Measurements from ENCODE around the gene LBHD2.

LBHD2 gene

DNA sequence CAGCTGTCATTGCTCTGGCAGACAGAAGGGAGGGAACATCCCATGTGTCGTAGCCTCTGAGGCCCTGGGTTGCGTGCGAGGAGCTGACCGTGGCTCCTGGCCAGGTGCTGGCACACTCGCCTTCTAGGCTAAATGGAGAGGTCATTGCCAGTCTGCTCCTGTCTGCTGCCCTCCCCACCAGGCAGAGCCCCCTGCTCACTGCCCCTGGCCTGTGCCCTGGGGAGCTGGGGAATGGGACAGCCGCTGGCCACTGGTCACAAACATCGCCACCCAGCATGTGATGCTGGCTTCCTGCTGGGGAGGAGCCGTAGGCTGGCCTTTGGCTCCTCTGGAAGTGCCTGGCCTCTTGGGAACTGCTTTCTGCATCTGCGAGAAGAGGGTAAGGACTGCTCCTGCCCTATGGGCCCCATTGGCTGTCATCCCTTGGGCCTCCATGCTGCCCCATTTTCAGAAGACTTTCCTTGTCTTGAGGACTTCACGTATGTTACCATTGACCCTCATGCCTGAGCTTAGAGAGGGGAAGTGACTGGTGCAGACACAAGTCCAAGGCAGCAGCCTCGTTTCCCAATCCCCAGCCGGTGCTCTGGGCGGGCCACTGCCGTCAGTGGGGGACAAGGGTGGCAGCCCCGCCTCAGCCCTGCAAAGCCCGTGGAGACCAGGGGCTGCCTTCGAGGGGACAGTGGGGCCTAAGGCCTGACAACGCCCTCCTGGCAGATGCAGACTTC is 37.3 kb downstream of the LBHD2 start:
- no peak for DNase-seq (ENCODE audit: low read depth)

- no peak for DNase-seq (ENCODE audit: low read depth)
Observed at GRCh38 chr14:103121846-103122584, 38.0 kb downstream of the LBHD2 start.

GRCh38 chr14:103122585-103122946 is 38.6 kb downstream of the LBHD2 start:
- no peak for DNase-seq (ENCODE audit: low read depth)

GRCh38 chr14:103122947-103123633 is 39.1 kb downstream of the LBHD2 start, which contains the start of gene TNFAIP2:
TSS of gene TNFAIP2 (plus strand) at chr14:103123461. CDS start at chr14:103126458, 2,997 bp downstream.
- no peak for DNase-seq (ENCODE audit: low read depth)

DNA sequence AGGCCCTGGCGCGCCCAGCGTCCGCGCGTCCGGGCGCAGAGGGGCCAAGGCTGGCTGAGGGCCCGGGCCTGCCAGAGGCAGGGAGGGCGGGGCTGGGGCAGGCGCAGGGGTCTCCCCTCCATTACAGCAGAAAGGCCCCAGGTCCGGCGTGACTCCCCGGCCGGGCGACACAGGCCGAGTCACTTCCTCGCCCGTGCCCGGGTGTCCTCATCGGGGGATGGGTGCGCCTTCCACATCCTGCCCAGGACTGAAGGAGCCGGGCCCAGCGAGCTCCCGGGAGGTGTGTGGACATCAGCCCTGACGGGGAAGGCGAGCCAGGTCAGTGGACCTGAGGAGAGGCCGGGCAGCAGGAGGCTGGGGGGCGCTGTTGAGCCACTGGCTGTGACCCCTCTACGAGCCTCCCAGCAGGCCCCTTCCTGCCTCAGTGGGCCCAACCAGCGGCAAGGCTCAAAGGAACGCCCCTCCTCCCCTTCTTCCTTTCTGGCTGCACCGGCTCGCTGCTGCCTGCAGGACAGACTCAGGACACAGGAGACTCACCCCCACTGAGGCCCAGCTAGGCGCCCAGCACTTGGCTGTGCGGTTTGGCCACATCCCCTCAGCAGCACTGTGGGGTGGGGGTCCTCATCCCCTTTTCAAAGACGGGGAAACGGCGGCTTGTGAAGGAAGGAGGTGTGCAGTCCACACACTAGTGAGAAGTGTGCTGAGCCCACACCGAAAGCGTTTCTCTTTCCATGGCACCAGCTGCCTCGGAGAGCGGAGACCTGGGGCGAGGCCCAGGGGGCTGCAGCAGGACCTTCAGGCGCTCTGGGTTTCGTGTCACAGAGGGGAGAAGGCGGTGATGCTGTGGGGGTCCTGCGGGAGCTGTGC is 39.9 kb downstream of the LBHD2 start:
- no peak for DNase-seq (ENCODE audit: low read depth)

DNA sequence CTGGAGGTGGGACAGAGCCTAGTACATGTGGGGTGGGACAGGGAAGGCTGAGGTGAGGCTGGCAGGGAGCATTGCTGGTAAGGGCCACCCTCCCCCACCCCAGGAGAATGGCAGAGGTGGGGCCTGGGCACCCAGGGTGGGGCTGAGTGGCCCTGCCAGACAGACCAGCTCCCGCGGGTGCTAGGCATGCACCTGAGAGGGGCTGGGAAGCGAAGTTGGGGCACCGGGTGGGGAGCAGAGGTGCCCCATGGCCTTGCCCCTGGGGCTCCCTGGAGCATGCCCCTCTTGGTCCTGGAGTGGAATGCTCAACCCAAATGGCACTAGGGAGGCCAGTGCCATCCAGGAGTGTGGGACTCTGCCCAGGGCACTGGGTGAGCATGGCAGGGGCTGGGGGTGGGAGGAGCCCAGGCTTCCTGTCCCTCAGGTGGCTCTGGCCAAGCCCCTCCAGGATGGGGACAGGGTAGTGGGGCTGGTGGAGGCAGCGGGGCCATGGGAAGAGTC is 40.5 kb downstream of the LBHD2 start:
- no peak for DNase-seq (ENCODE audit: low read depth)

- no peak for DNase-seq (ENCODE audit: low read depth)
Observed at GRCh38 chr14:103125098-103126070, 41.4 kb downstream of the LBHD2 start.

DNA sequence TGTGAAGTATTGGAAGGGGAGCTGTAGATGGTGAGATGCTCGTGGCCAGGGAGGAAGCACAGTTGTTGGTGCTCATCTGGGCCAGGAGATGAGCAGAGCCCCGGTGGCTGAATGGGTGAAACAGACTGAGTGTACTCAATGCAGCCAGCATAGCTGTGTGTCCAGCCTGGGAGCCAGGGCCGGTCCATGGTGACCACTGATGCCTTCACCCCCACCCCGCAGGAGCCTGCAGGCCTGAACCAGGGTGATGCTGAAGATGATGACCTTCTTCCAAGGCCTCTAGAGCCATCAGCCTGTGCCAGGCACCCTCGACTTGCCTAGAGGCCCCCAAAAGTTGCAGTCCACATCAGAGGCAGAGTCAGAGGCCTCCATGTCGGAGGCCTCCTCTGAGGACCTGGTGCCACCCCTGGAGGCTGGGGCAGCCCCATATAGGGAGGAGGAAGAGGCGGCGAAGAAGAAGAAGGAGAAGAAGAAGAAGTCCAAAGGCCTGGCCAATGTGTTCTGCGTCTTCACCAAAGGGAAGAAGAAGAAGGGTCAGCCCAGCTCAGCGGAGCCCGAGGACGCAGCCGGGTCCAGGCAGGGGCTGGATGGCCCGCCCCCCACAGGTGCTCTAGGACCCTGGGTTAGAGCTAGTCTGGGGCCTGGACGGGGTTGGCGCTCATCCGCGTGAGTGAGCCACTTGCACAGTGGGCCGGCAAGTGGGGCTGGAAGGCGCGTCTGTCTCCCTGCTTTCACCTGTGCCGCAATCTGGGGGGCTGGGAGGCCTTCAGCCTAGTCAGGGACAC is 42.3 kb downstream of the LBHD2 start:
- no peak for DNase-seq (ENCODE audit: low read depth)

- DNase-seq (ENCODE audit: low read depth): no peak
Observed at GRCh38 chr14:103126873-103127304, 42.9 kb downstream of the LBHD2 start.

DNA sequence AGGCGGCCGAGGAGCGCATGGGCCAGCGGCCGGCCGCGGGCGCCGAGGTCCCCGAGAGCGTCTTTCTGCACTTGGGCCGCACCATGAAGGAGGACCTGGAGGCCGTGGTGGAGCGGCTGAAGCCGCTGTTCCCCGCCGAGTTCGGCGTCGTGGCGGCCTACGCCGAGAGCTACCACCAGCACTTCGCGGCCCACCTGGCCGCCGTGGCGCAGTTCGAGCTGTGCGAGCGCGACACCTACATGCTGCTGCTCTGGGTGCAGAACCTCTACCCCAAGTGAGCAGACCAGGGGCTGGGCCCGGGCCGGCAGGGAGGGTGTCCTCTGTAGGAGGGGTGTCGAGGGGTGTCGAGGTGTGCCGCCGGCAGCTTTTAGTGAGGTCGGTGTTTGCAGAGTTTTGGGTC is 43.3 kb downstream of the LBHD2 start:
- no peak for DNase-seq (ENCODE audit: low read depth)

GRCh38 chr14:103127861-103128598 is 44.0 kb downstream of the LBHD2 start:
- no peak for DNase-seq (ENCODE audit: low read depth)

DNA sequence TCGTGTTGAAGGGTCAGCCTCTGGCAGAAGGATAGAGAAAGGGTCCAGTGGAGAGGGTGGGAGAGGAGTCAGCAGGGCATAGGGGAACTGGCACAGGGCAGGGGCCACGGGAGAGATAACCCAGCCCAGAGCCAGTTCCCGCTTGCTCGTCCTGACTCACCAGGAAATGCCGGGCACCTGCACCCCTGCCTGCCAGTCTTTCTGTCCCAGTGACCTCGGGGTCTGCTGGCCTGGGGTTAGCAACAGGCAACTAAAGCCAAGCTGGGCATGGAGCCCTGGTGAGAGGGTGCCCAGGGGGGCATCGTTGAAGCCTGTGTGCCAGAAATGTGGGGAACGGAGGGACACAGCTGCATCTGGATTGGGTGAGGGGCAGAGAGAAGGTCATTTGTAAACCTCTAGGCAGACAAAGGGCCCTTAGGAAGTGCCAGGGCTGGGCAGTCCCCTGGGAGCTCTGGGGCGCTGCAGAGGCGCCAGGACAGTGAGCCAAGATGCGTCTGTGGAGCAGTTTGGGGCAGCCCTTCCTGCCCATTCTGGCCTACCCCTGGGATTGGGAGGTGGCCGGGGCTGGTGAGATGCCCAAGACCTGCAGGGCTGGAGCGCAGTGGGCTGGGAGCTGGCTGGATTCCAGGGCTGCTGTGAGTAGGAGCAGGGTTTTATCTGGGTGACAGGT is 44.8 kb downstream of the LBHD2 start:
- DNase-seq (ENCODE audit: low read depth): no peak

DNA sequence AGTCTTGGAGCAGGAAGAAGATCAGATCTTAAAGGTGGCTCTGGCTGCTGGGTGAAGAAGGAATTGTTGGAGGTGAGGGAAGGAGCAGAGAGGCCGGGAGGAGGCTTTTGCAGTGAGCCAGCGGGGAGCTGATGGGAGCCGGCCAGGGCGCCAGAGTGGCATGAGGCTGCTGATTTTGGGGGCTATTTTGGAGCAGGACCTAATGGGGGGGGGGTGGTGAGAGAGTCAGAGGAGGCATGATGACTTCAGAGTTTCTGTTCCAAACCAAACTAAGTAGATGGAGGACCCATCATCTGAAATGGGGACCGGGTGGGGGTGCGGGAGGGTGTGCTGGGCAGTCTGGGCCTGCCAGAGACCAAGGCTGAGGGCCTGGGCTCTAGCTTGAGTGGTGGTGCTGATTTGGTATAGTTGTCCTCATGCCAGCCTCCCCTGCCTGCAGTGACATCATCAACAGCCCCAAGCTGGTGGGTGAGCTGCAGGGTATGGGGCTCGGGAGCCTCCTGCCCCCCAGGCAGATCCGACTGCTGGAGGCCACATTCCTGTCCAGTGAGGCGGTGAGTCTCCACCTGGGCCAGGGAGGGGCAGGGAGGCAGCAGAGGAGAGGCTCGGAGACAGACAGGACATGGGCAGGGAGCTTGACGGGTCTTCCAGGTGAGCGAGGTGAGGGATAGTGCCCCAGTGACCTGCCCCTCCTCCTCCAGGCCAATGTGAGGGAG is 45.4 kb downstream of the LBHD2 start:
- DNase-seq (ENCODE audit: low read depth): no peak

GRCh38 chr14:103130017-103130764 is 46.2 kb downstream of the LBHD2 start:
- no peak for DNase-seq (ENCODE audit: low read depth)

GRCh38 chr14:103130965-103131364 is 47.0 kb downstream of the LBHD2 start:
- DNase-seq (ENCODE audit: low read depth): no peak

GRCh38 chr14:103131580-103131979 is 47.6 kb downstream of the LBHD2 start:
- no peak for DNase-seq (ENCODE audit: low read depth)

Data from stimulated activated CD8-positive, alpha-beta memory T cell treated with anti-CD3 and anti-CD28 coated beads, Interleukin-12 subunit alpha, Interleukin-12 subunit beta, amount 100 ng/mL, for 4 hours (primary cell).